ENCODE data around the gene C4BPA. TPM values are rescaled to one million over a fixed set of nuclear protein-coding genes. Genes with fewer than 3 reads are reported as not detected.

C4BPA gene
- total RNA-seq, 1 experiment from 2014 or later: not detected

GRCh38 chr1:207151920-207152319 is 47.9 kb downstream of the C4BPA start:
- no peak overlapping the region for H2AFZ ChIP-seq (ENCODE audit: low read length)
- H3K36me3 ChIP-seq (ENCODE audit: low read depth, low read length): no peaks in the 10 kb centered on the region
- H3K9ac ChIP-seq (ENCODE audit: low read length): no peak overlapping the region
- H3K4me3 ChIP-seq (ENCODE audit: low read length): no peak overlapping the region
- ATAC-seq: no peak
- H3K9me3 ChIP-seq (ENCODE audit: low read length): 0 out of 2 replicates have a peak, but pooled peaks cover 5% of the 10 kb centered on the region
- TF ChIP-seq EZH2 (IDR thresholded peaks at IDR 0.05; ENCODE audit: low read length, unreplicated experiment): no peak
- no peak for TF ChIP-seq EZH2phosphoT487 (IDR thresholded peaks at IDR 0.05; ENCODE audit: borderline replicate concordance, low read length)
- no peak for TF ChIP-seq CTCF (conservative IDR thresholded peaks at IDR 0.05; ENCODE audit: low read depth, low read length)
- H4K20me1 ChIP-seq (ENCODE audit: low read length): no peaks in the 10 kb centered on the region
- no peaks in the 10 kb centered on the region for H3F3A ChIP-seq (ENCODE audit: low read length, unreplicated experiment)
- no peak overlapping the region for H3K27ac ChIP-seq (ENCODE audit: low read length)
- no peak for DNase-seq
- CTCF ChIA-PET: no interaction called here
- H3K79me2 ChIP-seq (ENCODE audit: low read length): no peaks in the 10 kb centered on the region
- no peaks in the 10 kb centered on the region for H3K27me3 ChIP-seq (ENCODE audit: low read length)
- POLR2A ChIA-PET (ENCODE audit: unreplicated experiment): no interaction called here
- no peak overlapping the region for H3K4me2 ChIP-seq (ENCODE audit: low read length)
- H3K9me2 ChIP-seq (replicated peaks; ENCODE audit: low read length): no peaks in the 10 kb centered on the region; the same call in 1 of the 2 replicates
- intact Hi-C loops (cut with micrococcal nuclease): no loop called here
- no TSS peak for BruUV-seq (replicated peaks)
- H3K4me1 ChIP-seq (ENCODE audit: insufficient read depth, low read length): no peaks in the 10 kb centered on the region

- Histone ChIP-seq H3K27me3 (ENCODE audit: low read length) (no peaks in the 10 kb centered on the region), H3K4me2 (ENCODE audit: low read length) (peak overlapping the region; percentile 44), H4K20me1 (ENCODE audit: low read length) (no peaks in the 10 kb centered on the region), H3K27ac (ENCODE audit: low read length) (peak overlapping the region; percentile 41), H3K9me2 (replicated peaks; ENCODE audit: low read length) (no peaks in the 10 kb centered on the region), H3K9ac (ENCODE audit: low read length) (peak overlapping the region; percentile 50), H3K36me3 (ENCODE audit: low read depth, low read length) (no peaks in the 10 kb centered on the region), H2AFZ (ENCODE audit: low read length) (peak overlapping the region; percentile 70), H3F3A (ENCODE audit: low read length, unreplicated experiment) (no peaks in the 10 kb centered on the region), H3K9me3 (ENCODE audit: low read length) (0 out of 2 replicates have a peak, but pooled peaks cover 5% of the 10 kb centered on the region), H3K4me3 (ENCODE audit: low read length) (peak overlapping the region; percentile 41), H3K79me2 (ENCODE audit: low read length) (no peaks in the 10 kb centered on the region), H3K4me1 (ENCODE audit: insufficient read depth, low read length) (no peaks in the 10 kb centered on the region)
- DNase-seq: peak; percentile 83
- no TSS peak for BruUV-seq (replicated peaks)
- CTCF ChIA-PET: no interaction called here
- POLR2A ChIA-PET (ENCODE audit: unreplicated experiment): no interaction called here
- no peak for ATAC-seq
- TF ChIP-seq CTCF (conservative IDR thresholded peaks at IDR 0.05; ENCODE audit: low read depth, low read length): no peak
- no peak for TF ChIP-seq EZH2 (IDR thresholded peaks at IDR 0.05; ENCODE audit: low read length, unreplicated experiment)
- no peak for TF ChIP-seq EZH2phosphoT487 (IDR thresholded peaks at IDR 0.05; ENCODE audit: borderline replicate concordance, low read length)
- intact Hi-C loops (cut with micrococcal nuclease): no loop called here
These were observed 48.9 kb downstream of the C4BPA start for GRCh38 chr1:207152792-207153468.

- Histone ChIP-seq H3K36me3 (ENCODE audit: low read depth, low read length) (no peaks in the 10 kb centered on the region), H3K4me1 (ENCODE audit: insufficient read depth, low read length) (no peaks in the 10 kb centered on the region), H3K79me2 (ENCODE audit: low read length) (no peaks in the 10 kb centered on the region), H3F3A (ENCODE audit: low read length, unreplicated experiment) (no peaks in the 10 kb centered on the region), H3K27me3 (ENCODE audit: low read length) (no peaks in the 10 kb centered on the region), H3K4me2 (ENCODE audit: low read length) (no peak overlapping the region), H3K4me3 (ENCODE audit: low read length) (no peak overlapping the region), H3K9ac (ENCODE audit: low read length) (no peak overlapping the region), H3K27ac (ENCODE audit: low read length) (no peak overlapping the region), H3K9me3 (ENCODE audit: low read length) (0 out of 2 replicates have a peak, but pooled peaks cover 5% of the 10 kb centered on the region), H2AFZ (ENCODE audit: low read length) (no peak overlapping the region), H3K9me2 (replicated peaks; ENCODE audit: low read length) (no peaks in the 10 kb centered on the region), H4K20me1 (ENCODE audit: low read length) (no peaks in the 10 kb centered on the region)
- POLR2A ChIA-PET (ENCODE audit: unreplicated experiment): no interaction called here
- ATAC-seq: peak; percentile 78
- TF ChIP-seq EZH2 (IDR thresholded peaks at IDR 0.05; ENCODE audit: low read length, unreplicated experiment): no peak
- TF ChIP-seq EZH2phosphoT487 (IDR thresholded peaks at IDR 0.05; ENCODE audit: borderline replicate concordance, low read length): no peak
- TF ChIP-seq CTCF (conservative IDR thresholded peaks at IDR 0.05; ENCODE audit: low read depth, low read length): no peak
- peak; percentile 56 for DNase-seq
- BruUV-seq (replicated peaks): no TSS peak
- CTCF ChIA-PET: no interaction called here
- intact Hi-C loops (cut with micrococcal nuclease): no loop called here
These were observed 51.0 kb downstream of the C4BPA start for GRCh38 chr1:207155028-207155427.
